ENCODE results near the gene PIRT. TPM values are rescaled to one million over a fixed set of nuclear protein-coding genes. Genes with fewer than 3 reads are reported as not detected.

Gene PIRT
- total RNA-seq, result not detected in 2 replicates

DNA sequence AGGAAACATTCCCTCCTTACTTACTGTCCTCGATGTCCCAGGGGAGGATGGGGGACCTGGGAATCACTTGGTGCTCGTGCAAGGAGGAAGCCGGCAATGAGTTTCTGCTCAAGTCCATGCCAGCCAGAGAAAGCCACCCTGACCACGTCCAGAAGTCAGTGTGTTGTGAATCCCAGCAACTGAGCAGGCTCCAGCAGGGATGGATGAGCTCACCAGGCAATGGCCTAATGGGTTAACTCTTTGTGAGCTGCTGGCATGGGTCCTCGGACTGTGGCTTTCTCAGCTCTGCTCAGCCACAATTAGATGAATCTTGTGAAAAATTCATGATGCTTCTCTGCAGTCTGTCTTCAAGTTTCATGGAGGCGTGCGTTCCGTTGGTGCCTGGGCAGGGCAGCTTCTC, at the start of gene PIRT:
Gene PIRT (minus strand): TSS at position 167 of the 400 bp plus-strand sequence. CDS start 12,442 bp downstream, outside the sequence.
- H3K4me3 ChIP-seq (ENCODE audit: low read depth, low read length), result no peak within 1 kb of the TSS
- H3K36me3 ChIP-seq (ENCODE audit: control insufficient read depth, insufficient read depth, low read length), result no peaks in the 10 kb centered on the region
- no peaks in the 10 kb centered on the region for H3K27me3 ChIP-seq (ENCODE audit: control insufficient read depth, insufficient read depth, low read length)
- TF ChIP-seq, protein P1, sequence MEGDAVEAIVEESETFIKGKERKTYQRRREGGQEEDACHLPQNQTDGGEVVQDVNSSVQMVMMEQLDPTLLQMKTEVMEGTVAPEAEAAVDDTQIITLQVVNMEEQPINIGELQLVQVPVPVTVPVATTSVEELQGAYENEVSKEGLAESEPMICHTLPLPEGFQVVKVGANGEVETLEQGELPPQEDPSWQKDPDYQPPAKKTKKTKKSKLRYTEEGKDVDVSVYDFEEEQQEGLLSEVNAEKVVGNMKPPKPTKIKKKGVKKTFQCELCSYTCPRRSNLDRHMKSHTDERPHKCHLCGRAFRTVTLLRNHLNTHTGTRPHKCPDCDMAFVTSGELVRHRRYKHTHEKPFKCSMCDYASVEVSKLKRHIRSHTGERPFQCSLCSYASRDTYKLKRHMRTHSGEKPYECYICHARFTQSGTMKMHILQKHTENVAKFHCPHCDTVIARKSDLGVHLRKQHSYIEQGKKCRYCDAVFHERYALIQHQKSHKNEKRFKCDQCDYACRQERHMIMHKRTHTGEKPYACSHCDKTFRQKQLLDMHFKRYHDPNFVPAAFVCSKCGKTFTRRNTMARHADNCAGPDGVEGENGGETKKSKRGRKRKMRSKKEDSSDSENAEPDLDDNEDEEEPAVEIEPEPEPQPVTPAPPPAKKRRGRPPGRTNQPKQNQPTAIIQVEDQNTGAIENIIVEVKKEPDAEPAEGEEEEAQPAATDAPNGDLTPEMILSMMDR (IDR thresholded peaks at IDR 0.05; ENCODE audit: insufficient read depth, low read length, severe bottlenecking), result no peak
- FAIRE-seq (no peak), DNase-seq (ENCODE audit: low read depth) (no peak)

DNA sequence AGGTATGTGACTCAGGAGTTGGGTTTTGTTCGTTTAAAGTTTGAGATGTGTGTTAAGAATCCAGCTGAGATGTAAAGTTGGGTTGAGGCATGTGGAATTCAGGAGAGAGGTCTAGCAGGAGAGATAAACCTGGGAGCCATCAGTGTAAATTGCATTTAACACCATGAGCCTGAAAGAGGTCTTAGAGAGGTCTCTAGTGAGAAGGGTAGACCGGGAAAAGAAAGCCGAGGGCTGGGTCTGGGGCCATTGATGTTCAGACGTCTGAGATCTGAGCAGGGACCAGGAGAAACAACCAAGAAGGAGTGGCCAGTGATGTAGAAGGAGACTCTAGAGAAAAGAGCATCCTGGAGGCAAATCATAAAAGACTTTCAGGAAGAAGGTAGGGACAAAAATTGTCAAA, 44.1 kb upstream of the PIRT start:
- TF ChIP-seq, protein P1 (IDR thresholded peaks at IDR 0.05; ENCODE audit: insufficient read depth, low read length, severe bottlenecking), result no peak
- Histone ChIP-seq H3K36me3 (ENCODE audit: control insufficient read depth, insufficient read depth, low read length) (no peaks in the 10 kb centered on the region), H3K4me3 (ENCODE audit: low read depth, low read length) (no peak overlapping the region), H3K27me3 (ENCODE audit: control insufficient read depth, insufficient read depth, low read length) (no peaks in the 10 kb centered on the region)
- DNase-seq (ENCODE audit: low read depth) (no peak), FAIRE-seq (no peak)

DNA sequence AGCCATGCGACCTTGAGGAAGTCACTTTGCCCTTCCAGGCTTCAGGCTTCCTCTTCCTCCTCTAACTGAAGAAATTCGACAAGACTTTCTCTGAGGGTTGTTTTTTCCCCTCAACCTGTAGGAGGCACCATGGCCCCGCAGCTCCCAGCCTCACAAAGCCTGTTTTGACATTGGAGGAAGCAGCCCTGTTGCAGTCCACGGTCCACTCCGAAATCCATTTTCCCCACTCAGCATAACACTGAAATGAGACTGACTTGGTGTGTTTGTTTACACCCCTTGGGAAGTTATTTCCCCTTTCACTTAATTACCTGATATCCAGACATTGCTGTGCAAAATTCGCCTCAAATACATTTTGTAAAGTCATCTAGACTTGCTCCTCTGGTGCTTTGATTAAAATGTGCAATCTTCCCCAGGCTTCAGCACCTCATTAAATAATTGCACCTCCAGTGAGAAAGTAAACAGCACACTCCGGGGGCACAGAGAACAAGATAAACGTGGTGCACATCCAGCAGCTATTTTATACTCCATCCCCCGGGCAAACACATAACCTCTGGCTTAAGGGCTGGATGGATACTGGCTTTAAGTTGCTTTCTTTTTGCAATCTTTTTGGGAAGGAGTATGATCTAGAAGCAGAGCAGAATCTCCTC, 41.4 kb upstream of the PIRT start:
- DNase-seq (ENCODE audit: low read depth) (peak; percentile 0), FAIRE-seq (no peak)
- TF ChIP-seq, protein P1 (IDR thresholded peaks at IDR 0.05; ENCODE audit: insufficient read depth, low read length, severe bottlenecking), result peak; percentile 35
- Histone ChIP-seq H3K27me3 (ENCODE audit: control insufficient read depth, insufficient read depth, low read length) (no peaks in the 10 kb centered on the region), H3K36me3 (ENCODE audit: control insufficient read depth, insufficient read depth, low read length) (no peaks in the 10 kb centered on the region), H3K4me3 (ENCODE audit: low read depth, low read length) (no peak overlapping the region)

DNA sequence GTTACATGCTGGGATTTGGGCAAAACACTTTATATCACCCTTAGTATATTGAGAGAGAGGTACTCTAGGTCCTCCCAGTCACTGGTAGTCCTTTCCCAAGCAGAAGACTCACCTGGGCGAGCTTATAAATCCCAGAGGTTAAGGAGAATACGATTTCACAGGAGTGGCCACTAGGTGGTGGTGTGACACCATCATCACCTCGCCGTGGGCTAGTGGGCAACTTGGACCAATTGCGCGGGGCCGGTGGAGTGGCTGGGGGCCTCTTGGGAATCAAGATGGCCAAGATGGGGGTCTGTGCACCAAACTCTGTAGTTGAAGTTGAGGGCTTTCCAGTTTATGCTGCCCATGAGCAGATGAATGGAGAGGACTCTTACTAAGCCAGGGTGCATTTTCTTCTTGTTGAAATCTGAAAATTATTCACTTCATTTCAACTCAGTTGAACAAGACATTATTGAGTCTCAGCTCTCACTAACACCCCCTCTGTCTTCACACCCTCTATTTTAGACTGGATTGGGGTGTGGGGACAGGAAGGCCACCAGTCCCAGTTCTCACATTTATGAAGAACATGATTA, 38.2 kb upstream of the PIRT start:
- FAIRE-seq, result no peak

GRCh38 chr17:10875430-10875851, 37.6 kb upstream of the PIRT start:
- Histone ChIP-seq H3K4me3 (ENCODE audit: low read depth, low read length) (no peak overlapping the region), H3K36me3 (ENCODE audit: control insufficient read depth, insufficient read depth, low read length) (no peaks in the 10 kb centered on the region), H3K27me3 (ENCODE audit: control insufficient read depth, insufficient read depth, low read length) (no peaks in the 10 kb centered on the region)
- FAIRE-seq (no peak), DNase-seq (ENCODE audit: low read depth) (no peak)
- TF ChIP-seq, protein P1 (IDR thresholded peaks at IDR 0.05; ENCODE audit: insufficient read depth, low read length, severe bottlenecking), result no peak

More for the DNA sequence above, 38.2 kb upstream of the PIRT start:
- no peaks in the 10 kb centered on the region for H3K27me3 ChIP-seq (ENCODE audit: control insufficient read depth, insufficient read depth, low read length)
- H3K4me3 ChIP-seq (ENCODE audit: low read depth, low read length), result no peak overlapping the region
- peak; percentile 30 for DNase-seq (ENCODE audit: low read depth)
- no peaks in the 10 kb centered on the region for H3K36me3 ChIP-seq (ENCODE audit: control insufficient read depth, insufficient read depth, low read length)
- TF ChIP-seq, protein P1 (IDR thresholded peaks at IDR 0.05; ENCODE audit: insufficient read depth, low read length, severe bottlenecking), result peak; percentile 64

All from bronchial epithelial cell (primary cell).